ENCODE results near the gene DMAP1. TPM values are rescaled to one million over a fixed set of nuclear protein-coding genes. Genes with fewer than 3 reads are reported as not detected.

Gene DMAP1
- total and polyA plus RNA-seq, 2 experiments from 2014 or later, result 32.6 to 40.0 TPM

GRCh38 chr1:44261171-44261817 lies 48.0 kb downstream of the DMAP1 start:
- no peaks in the 10 kb centered on the region for H3K9me2 ChIP-seq (ENCODE audit: insufficient read depth)
- peak overlapping the region; percentile 18 for H3K4me2 ChIP-seq
- H3K36me3 ChIP-seq (ENCODE audit: insufficient read depth), result no peaks in the 10 kb centered on the region
- Mint-ChIP-seq H3K36me3 (ENCODE audit: low read depth) (no peaks in the 10 kb centered on the region; the same call in 2 of the 3 replicates), H3K9me3 (no peaks in the 10 kb centered on the region), H3K27me3 (ENCODE audit: insufficient read depth, low read depth, poor library complexity) (peaks cover 16% of the 10 kb centered on the region), H3K4me1 (peaks cover 76% of the 10 kb centered on the region), H3K27ac (peak overlapping the region; percentile 50; the same call in 1 of the 2 replicates), H3K4me3 (peak overlapping the region; percentile 33)
- H3K4me3 ChIP-seq, result no peak overlapping the region
- H3K79me2 ChIP-seq (replicated peaks; ENCODE audit: insufficient read depth), result peaks cover 3% of the 10 kb centered on the region; the same call in 1 of the 2 replicates
- DNase-seq (ENCODE audit: low spot score) (peak; percentile 78), ATAC-seq (peak; percentile 85)
- no peaks in the 10 kb centered on the region for H3K27me3 ChIP-seq (ENCODE audit: insufficient read depth)
- H3K4me1 ChIP-seq (ENCODE audit: insufficient read depth), result peaks cover 24% of the 10 kb centered on the region
- TF ChIP-seq POLR2AphosphoS5 (IDR thresholded peaks at IDR 0.05; ENCODE audit: low read depth), result no peak
- TF ChIP-seq REST (IDR thresholded peaks at IDR 0.05; ENCODE audit: unreplicated experiment), result no peak
- TF ChIP-seq JUNB (IDR thresholded peaks at IDR 0.05; ENCODE audit: unreplicated experiment), result no peak
- TF ChIP-seq EZH2 (IDR thresholded peaks at IDR 0.05; ENCODE audit: low read depth, unreplicated experiment), result no peak
- TF ChIP-seq NANOG (IDR thresholded peaks at IDR 0.05; ENCODE audit: borderline replicate concordance), result no peak
- TF ChIP-seq EZH2phosphoT487 (IDR thresholded peaks at IDR 0.05; ENCODE audit: unreplicated experiment), result no peak
- no peak for TF ChIP-seq ZNF114 (CRISPR knock-in tag; IDR thresholded peaks at IDR 0.05)
- TF ChIP-seq CTCF (conservative IDR thresholded peaks at IDR 0.05; ENCODE audit: low read depth in 2 of 2), result no peak
- TF ChIP-seq ZNF462 (CRISPR knock-in tag; IDR thresholded peaks at IDR 0.05), result no peak
- no peak for TF ChIP-seq CREB1 (CRISPR knock-in tag; IDR thresholded peaks at IDR 0.05; ENCODE audit: low read depth)
- no peak for TF ChIP-seq ETS1 (IDR thresholded peaks at IDR 0.05)
- TF ChIP-seq STAT1 (IDR thresholded peaks at IDR 0.05; ENCODE audit: unreplicated experiment), result no peak
- no peak for TF ChIP-seq ZNF331 (CRISPR knock-in tag; IDR thresholded peaks at IDR 0.05; ENCODE audit: low read depth)
- H3K27ac ChIP-seq (ENCODE audit: low read depth), result peak overlapping the region; percentile 72; the same call in 1 of the 2 replicates
- peaks cover 5% of the 10 kb centered on the region; the same call in 1 of the 2 replicates for H4K20me1 ChIP-seq (replicated peaks; ENCODE audit: insufficient read depth)
- no peak overlapping the region for H2AFZ ChIP-seq
- H3F3A ChIP-seq (replicated peaks; ENCODE audit: low read depth), result no peaks in the 10 kb centered on the region

All from GM23338 (cell line).